AG20443 (cell line): Measurements from ENCODE around the gene ESPN.
A peak's percentile ranks its signal among the peaks of the same experiment; 100 is the strongest.

Experiments
- DNase-seq: peaks from one replicate; pipeline ENCODE4 v3.0.0; 2012; ENCODE audit warnings: low spot score, mixed read lengths

The ESPN gene

GRCh38 chr1:6409053-6409452, 15.5 kb upstream of the ESPN start:
- DNase-seq, result no peak

- no peak for DNase-seq
Measured at GRCh38 chr1:6409733-6410132, 14.8 kb upstream of the ESPN start.

GRCh38 chr1:6410248-6410893, 14.2 kb upstream of the ESPN start:
- no peak for DNase-seq

GRCh38 chr1:6412896-6413295, 11.7 kb upstream of the ESPN start:
- DNase-seq, result no peak

- DNase-seq, result peak; percentile 75
Measured at GRCh38 chr1:6414443-6414844, 10.1 kb upstream of the ESPN start.

GRCh38 chr1:6414881-6415626, 9.5 kb upstream of the ESPN start:
- DNase-seq, result no peak

- no peak for DNase-seq
Measured at GRCh38 chr1:6416295-6416656, 8.3 kb upstream of the ESPN start.

- no peak for DNase-seq
Measured at GRCh38 chr1:6416906-6417305, 7.7 kb upstream of the ESPN start.

- no peak for DNase-seq
Measured at GRCh38 chr1:6417961-6418667, 6.5 kb upstream of the ESPN start.

- no peak for DNase-seq
Measured at GRCh38 chr1:6418668-6419396, 5.7 kb upstream of the ESPN start.

- no peak for DNase-seq
Measured at GRCh38 chr1:6419397-6419803, 5.2 kb upstream of the ESPN start.

GRCh38 chr1:6419804-6420453, 4.6 kb upstream of the ESPN start, which contains the start of gene HES2:
Gene HES2, minus strand, starts transcription at chr1:6419919. Its CDS starts 99 bp downstream, at chr1:6419820.
- peak; percentile 73 for DNase-seq

GRCh38 chr1:6420454-6421042, 4.0 kb upstream of the ESPN start:
- peak; percentile 67 for DNase-seq

- no peak for DNase-seq
Measured at GRCh38 chr1:6421266-6421665, 3.3 kb upstream of the ESPN start.

GRCh38 chr1:6423321-6423999, 1.1 kb upstream of the ESPN start:
- peak; percentile 76 for DNase-seq

- no peak for DNase-seq
Measured at GRCh38 chr1:6424000-6424565, 493 bp upstream of the ESPN start.

- DNase-seq, result no peak
Measured at GRCh38 chr1:6425658-6426057, 1.1 kb downstream of the ESPN start.

- no peak for DNase-seq
Measured at GRCh38 chr1:6426277-6426971, 1.8 kb downstream of the ESPN start.

GRCh38 chr1:6426972-6427350, 2.4 kb downstream of the ESPN start:
- DNase-seq, result no peak
